Mononuclear cell (primary cell): ENCODE data around the gene FZD8. TPM values are rescaled to one million over a fixed set of nuclear protein-coding genes. Genes with fewer than 3 reads are reported as not detected.

ENCODE experiments used
- H3K27me3 ChIP-seq: 2 replicates; pipeline ENCODE4 v1.6.0; 2011; ENCODE audit warnings: low read length, control low read depth; ENCODE audit not compliant: insufficient read depth
- H3K4me1 ChIP-seq: 2 replicates; pipeline ENCODE4 v1.5.1; 2011; ENCODE audit warnings: mild to moderate bottlenecking, low read length, control low read depth; ENCODE audit not compliant: insufficient read depth
- H3K4me3 ChIP-seq: 2 replicates; pipeline ENCODE4 v1.5.1; 2011; ENCODE audit warnings: mild to moderate bottlenecking, low read length, moderate library complexity
- H3K9me3 ChIP-seq: 2 replicates; pipeline ENCODE4 v1.5.1; 2011; ENCODE audit warnings: low read depth, mild to moderate bottlenecking, control low read depth, low read length
- total RNA-seq: library from RNA; depleted of rRNA; stranded (reverse); fragments of >200 nt; gene quantifications from one replicate; pipeline ENCODE4 v1.2.3, GENCODE V29; 2012

FZD8 gene
- total RNA-seq, 1 donor: 0.94 TPM

DNA sequence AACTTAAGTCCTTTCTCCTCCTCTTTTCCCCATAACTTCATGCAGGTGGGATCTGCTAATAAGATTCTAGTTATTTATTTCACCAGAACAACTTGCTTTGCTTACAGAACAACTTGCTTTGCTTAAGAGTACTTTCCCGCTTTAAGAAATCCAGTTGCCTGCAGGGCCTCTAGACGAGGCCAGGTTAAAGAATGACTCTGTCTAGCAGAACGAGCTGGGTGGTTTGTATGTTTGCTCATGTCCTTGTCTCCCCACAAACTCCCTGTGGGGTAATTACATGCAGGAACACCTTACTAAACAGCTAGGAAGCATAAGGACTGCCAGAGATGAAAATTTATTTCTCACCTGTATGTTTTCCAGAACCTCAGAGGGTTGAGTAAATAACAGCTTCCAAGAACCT, 8.8 kb upstream of the FZD8 start:
- no peaks in the 10 kb centered on the region for H3K27me3 ChIP-seq
- H3K4me3 ChIP-seq: no peak overlapping the region
- no peaks in the 10 kb centered on the region for H3K9me3 ChIP-seq
- H3K4me1 ChIP-seq: no peaks in the 10 kb centered on the region

GRCh38 chr10:35644050-35644950, 2.2 kb upstream of the FZD8 start:
- Histone ChIP-seq H3K9me3 (no peaks in the 10 kb centered on the region), H3K4me1 (peaks cover 30% of the 10 kb centered on the region), H3K4me3 (no peak overlapping the region), H3K27me3 (peaks cover 38% of the 10 kb centered on the region)

DNA sequence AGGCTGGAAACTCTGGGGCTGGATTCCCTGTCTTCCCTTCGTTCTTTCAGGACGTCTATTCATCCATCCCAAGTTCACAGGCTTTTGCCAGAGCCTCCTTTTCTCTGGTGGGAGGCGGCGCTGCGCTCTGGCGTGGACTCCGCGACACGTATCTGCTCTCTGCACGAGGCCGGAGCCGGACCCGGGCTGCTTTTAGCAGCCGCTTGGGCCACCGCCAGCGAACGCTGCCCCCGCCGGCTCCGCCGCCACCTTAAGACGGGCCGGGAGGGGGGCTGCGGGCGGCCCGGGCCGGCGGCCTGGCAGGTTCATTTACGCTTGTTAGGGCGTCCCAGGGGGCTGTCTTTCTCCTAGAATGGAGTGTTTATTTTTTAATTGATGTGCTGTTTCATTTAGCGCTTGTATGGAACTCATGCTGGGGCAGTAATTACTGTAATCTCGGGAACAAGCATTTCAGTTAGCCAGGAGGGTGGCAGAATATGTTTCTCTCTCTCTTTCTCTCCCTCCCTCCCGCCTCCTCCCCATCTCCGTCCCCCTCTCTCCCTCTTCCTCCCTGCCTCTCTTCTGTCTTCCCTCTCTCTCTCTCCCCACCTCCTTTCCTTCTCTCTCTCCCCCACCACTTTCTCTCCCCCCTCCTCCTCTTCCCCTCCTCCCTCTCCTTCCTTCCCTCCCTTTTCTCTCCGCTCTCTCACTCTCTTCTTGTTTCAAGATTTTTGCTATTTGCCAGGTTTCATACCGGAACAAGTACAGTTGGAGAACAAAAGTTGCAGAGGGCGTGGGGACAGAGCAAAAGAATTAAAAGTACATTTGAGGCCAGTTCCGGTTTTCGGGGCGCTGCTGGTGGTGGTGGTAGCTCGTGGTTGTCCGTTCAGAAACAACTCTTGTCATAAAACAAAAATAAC, 1.3 kb upstream of the FZD8 start:
- Histone ChIP-seq H3K4me1 (peaks cover 30% of the 10 kb centered on the region), H3K27me3 (peaks cover 45% of the 10 kb centered on the region), H3K9me3 (no peaks in the 10 kb centered on the region), H3K4me3 (peak overlapping the region; percentile 43)

DNA sequence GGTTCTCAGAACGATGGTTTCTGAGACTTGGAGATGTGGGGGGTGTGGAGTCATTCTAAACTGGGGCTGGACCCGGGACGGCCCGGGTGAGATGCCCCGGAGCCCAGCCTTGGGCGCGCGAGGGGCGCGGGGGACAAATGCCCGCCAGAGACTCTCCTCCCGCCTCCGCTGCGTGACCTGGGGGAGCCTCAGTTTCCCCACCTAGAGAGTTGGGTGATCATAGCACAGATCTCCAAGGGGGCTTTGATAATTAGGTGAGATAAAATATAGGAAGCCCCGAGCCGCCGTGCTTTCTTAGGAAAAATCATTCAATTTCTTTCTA, 658 bp upstream of the FZD8 start:
- Histone ChIP-seq H3K4me1 (peaks cover 30% of the 10 kb centered on the region), H3K9me3 (no peaks in the 10 kb centered on the region), H3K4me3 (peak overlapping the region; percentile 43), H3K27me3 (peaks cover 51% of the 10 kb centered on the region)

GRCh38 chr10:35641676-35642034, 441 bp downstream of the FZD8 start:
- peak overlapping the region; percentile 43 for H3K4me3 ChIP-seq
- peaks cover 30% of the 10 kb centered on the region for H3K4me1 ChIP-seq
- no peaks in the 10 kb centered on the region for H3K9me3 ChIP-seq
- H3K27me3 ChIP-seq: peaks cover 62% of the 10 kb centered on the region

DNA sequence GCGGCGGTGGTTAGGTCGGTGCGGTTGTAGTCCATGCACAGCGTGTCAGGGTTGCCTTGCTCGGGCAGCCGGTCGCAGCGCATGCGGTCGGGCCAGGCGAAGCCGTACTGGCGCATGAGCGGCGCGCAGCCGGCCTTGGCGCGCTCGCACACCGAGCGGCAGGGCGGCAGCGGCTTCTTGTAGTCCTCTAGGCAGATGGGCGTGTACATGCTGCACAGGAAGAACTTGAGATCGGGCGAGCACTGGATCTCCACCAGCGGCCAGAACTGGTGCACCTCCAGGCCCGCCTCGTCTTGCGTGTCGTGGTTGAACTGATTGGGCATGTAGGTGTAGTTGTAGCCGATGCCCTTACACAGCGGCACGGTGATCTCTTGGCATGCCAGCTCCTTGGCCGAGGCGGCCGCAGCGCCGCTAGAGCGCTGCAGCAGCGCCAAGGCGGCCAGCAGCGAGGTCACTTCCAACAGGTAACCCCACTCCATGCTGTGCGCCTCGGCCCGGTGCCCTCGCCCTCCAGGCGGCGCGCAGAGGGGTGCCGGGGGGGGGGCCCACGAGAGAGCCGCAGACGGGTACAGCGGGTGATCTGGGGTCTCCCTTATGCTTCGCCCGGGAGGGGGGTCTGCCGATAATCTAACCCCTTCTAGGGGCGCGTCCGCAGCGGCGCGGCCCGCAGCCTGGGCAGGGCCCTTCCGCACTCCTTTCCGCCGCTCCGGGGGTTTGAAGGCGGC, 983 bp downstream of the FZD8 start:
- Histone ChIP-seq H3K4me1 (peaks cover 30% of the 10 kb centered on the region), H3K9me3 (no peaks in the 10 kb centered on the region), H3K4me3 (peak overlapping the region; percentile 43), H3K27me3 (peaks cover 68% of the 10 kb centered on the region)

GRCh38 chr10:35640474-35640873, 1.6 kb downstream of the FZD8 start:
- Histone ChIP-seq H3K4me3 (no peak overlapping the region), H3K4me1 (peaks cover 30% of the 10 kb centered on the region), H3K9me3 (no peaks in the 10 kb centered on the region), H3K27me3 (peaks cover 72% of the 10 kb centered on the region)

GRCh38 chr10:35639728-35640401, 2.2 kb downstream of the FZD8 start:
- Histone ChIP-seq H3K27me3 (peaks cover 65% of the 10 kb centered on the region), H3K4me3 (no peak overlapping the region), H3K4me1 (peaks cover 30% of the 10 kb centered on the region), H3K9me3 (no peaks in the 10 kb centered on the region)

DNA sequence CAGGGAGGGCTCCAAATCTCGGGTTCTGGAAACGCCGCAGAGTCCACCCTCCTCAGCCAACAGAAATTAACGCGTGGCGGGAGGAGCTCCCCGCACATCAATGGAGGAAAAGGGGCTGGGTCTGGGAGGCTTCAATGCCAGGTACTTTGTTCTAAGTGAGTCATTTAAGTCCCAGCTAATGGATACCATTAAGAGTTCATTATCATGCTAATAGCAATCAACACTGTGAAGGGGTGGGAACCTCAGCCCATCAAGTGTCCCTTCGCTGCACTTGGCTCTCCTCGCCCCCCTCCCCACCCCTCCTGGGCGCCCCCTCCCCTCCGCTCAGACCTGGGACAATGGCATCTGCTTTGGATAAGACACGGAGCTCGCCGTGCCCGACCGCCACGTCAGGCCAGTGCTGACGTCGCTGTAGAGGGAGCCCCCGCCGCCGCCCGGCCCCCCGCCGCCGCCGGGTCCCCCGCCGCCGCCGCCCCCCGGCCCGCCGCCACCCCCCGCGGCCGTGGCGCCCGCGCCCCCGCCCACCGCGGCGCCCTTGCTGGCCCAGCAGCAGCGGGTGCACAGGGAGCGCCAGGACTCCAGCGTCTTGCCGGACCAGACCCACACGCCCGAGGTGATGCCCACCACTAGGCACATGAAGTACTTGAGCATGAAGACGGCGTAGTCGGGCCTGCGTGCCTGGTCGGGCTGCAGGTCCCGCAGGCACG, 2.9 kb downstream of the FZD8 start:
- no peak overlapping the region for H3K4me3 ChIP-seq
- H3K9me3 ChIP-seq: no peaks in the 10 kb centered on the region
- peaks cover 59% of the 10 kb centered on the region for H3K27me3 ChIP-seq
- peaks cover 30% of the 10 kb centered on the region for H3K4me1 ChIP-seq

DNA sequence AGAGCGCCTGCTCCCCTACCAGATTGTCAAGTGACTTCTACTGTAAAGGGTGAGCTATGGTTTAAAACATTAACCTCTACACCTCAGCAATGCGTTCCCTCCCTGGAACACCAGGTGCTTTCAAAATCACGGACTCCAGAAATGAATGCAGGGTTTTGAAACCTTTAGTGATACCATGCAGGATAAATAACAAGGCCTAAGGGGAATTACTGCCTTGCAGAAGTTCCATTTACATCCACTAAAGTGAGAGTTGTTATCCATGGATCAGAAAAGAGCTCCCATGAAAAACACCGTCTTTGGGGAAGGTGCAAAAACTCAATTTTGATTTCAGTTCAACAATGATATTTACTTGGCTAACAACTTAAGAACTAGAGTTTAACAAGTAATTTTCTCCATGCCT, 4.0 kb downstream of the FZD8 start:
- Histone ChIP-seq H3K4me1 (peaks cover 21% of the 10 kb centered on the region), H3K9me3 (no peaks in the 10 kb centered on the region), H3K4me3 (no peak overlapping the region), H3K27me3 (peaks cover 49% of the 10 kb centered on the region)

DNA sequence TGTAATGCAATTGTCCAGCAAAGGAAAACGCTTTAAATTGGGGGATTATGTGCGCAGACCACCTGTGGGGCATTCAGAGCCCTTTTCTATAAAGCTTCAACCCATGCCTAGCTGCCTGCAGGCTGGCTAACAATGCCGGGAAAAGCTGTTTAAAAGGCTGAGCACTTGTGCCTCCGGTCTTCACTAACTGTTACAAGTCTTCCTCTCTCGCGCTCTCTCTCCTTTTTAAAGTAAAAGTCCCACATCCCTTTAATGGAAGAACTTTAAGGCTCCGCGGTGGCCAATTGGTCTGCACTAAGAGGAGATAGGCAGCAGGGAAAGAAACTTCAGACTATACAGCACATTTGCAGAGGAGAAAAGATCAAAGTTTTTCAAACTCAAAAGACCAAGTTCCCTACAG, 4.6 kb downstream of the FZD8 start:
- peaks cover 15% of the 10 kb centered on the region for H3K4me1 ChIP-seq
- H3K27me3 ChIP-seq: peaks cover 42% of the 10 kb centered on the region
- no peaks in the 10 kb centered on the region for H3K9me3 ChIP-seq
- no peak overlapping the region for H3K4me3 ChIP-seq

DNA sequence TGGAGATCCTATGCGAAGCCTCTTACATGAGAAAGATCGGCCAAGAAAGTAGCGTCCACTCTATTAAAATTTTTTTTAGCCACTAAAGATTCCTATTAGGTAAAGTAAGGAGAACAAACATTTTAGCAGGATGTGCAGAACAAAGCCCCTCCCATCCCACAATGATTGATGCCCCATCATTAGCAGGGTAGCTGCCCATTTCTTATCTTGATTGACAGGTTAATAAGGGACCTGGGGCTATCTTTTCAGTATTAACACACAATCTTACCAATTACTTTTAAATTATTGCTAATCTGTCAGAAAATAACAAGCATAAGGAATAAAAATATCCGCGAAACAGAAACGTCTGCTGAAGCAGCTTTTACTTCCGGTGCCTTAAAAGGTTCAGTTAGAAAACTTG, 5.1 kb downstream of the FZD8 start:
- H3K4me1 ChIP-seq: peaks cover 12% of the 10 kb centered on the region
- H3K27me3 ChIP-seq: peaks cover 40% of the 10 kb centered on the region
- no peaks in the 10 kb centered on the region for H3K9me3 ChIP-seq
- H3K4me3 ChIP-seq: no peak overlapping the region

DNA sequence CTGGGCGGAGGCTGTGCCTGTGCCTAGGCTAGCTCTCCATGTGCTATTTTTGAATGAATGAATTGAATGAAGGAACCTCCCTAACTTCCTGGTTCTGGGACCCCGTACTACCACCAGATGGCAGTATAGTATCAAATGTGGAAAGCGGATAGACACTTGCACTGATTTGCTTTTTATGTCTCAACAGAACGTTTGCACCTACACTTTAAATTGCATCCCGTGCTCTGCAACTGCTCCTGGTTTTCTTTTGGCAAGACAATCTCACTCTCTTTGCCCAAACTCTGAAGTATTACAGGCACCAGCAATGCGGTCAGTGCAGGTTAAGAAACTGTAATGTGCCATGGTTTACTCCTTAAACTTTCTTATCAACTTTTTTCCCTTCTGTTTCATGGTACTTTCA, 6.5 kb downstream of the FZD8 start:
- H3K9me3 ChIP-seq: no peaks in the 10 kb centered on the region
- H3K4me3 ChIP-seq: no peak overlapping the region
- H3K27me3 ChIP-seq: peaks cover 40% of the 10 kb centered on the region
- peaks cover 6% of the 10 kb centered on the region for H3K4me1 ChIP-seq
